ENCODE measurements around the gene ALKBH3.

Gene ALKBH3

DNA sequence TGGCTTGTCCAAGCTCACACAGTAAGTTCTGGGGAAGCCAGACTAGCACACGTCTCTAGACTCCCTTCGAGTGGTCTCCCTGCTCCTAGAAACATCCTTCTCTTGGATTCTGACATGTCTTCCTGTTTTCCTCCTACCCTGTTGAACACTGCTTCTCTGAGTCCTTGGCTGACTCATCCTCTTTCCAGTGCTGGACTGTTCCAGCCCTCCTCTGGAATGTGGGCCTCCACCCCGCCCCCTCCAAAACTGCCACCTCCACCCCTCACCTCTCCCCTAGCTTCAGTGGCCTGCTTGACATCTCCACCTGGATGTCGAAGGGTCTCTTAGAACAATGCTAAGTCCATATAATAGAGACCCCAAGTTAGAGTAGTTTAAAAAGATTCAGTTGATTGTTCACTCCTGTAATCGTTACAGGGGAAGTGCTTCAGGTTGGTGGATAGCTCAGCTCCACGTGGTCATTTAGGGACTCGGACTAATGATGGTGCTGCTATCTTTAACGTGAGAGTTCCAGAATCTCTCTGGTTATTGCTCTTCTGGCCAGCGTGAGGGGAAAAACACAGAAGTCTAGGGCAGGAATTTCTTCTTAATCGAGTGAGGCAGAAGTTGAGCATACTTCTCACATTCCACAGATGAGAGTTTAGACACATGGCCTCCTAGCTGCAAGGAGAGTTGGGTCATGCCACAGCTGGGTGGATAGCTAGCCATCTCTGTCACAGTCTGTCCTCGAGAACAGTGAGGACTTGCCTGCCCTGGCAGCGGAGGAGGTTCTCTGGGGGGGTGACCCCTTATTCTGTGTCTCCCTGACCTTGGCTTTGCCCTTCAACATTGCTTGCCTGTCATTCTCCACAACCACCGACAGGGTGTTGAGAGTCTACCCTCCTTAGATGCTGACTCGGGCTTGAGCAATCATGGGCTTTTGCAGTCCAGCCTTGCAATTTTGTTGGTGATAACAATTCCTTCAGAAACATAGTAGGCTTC is 57.1 kb downstream of the ALKBH3 start:
- H3K36me3 ChIP-seq (ENCODE audit: control insufficient read depth, insufficient read depth, low read length): no peaks in the 10 kb centered on the region
- no peak for DNase-seq (ENCODE audit: extremely low read depth, insufficient read length)
- H3K4me3 ChIP-seq (replicated peaks; ENCODE audit: low read depth, low read length): no peak overlapping the region
- peaks cover 2% of the 10 kb centered on the region for H3K27me3 ChIP-seq (replicated peaks; ENCODE audit: control insufficient read depth, insufficient read depth, low read length)
- TF ChIP-seq, protein P1, sequence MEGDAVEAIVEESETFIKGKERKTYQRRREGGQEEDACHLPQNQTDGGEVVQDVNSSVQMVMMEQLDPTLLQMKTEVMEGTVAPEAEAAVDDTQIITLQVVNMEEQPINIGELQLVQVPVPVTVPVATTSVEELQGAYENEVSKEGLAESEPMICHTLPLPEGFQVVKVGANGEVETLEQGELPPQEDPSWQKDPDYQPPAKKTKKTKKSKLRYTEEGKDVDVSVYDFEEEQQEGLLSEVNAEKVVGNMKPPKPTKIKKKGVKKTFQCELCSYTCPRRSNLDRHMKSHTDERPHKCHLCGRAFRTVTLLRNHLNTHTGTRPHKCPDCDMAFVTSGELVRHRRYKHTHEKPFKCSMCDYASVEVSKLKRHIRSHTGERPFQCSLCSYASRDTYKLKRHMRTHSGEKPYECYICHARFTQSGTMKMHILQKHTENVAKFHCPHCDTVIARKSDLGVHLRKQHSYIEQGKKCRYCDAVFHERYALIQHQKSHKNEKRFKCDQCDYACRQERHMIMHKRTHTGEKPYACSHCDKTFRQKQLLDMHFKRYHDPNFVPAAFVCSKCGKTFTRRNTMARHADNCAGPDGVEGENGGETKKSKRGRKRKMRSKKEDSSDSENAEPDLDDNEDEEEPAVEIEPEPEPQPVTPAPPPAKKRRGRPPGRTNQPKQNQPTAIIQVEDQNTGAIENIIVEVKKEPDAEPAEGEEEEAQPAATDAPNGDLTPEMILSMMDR (IDR thresholded peaks at IDR 0.05; ENCODE audit: insufficient read depth, low read length, poor library complexity, severe bottlenecking): no peak

DNA sequence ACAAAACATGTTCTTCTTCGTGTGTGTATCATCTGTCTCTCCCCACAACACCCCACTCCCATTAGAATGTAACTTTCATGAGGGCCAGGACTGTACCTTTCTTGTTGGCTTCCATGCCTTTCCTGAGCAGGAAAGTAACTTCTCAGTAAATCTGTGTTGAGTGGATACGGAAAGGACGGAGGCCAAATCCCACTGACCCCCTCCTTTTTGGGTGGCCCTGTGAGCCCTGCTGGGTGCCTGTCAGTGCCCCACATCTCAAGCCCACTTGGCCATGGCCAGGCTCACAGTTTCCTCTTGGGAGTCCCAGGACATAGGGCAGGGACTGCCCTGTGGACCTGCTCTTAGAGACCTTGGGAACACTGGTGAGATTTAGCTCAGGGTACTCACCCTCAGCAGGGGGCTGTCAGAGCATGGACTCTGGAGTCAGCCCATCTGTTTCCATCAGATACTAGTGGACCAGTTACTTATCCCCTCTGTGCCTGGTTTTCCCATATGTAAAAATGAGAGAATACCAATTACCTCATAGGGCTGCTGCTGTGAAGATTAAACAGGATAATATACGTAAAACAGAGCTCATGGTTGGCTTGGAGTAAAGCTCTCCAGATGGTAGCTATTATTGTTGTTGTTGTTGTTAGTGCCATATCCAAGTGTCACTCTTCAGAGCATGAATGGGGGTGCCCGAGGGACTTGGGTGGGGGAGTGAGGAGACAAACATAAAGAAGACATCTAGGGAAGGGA is 60.8 kb downstream of the ALKBH3 start:
- DNase-seq (ENCODE audit: extremely low read depth, insufficient read length): no peak
- peaks cover 6% of the 10 kb centered on the region for H3K27me3 ChIP-seq (replicated peaks; ENCODE audit: control insufficient read depth, insufficient read depth, low read length)

DNA sequence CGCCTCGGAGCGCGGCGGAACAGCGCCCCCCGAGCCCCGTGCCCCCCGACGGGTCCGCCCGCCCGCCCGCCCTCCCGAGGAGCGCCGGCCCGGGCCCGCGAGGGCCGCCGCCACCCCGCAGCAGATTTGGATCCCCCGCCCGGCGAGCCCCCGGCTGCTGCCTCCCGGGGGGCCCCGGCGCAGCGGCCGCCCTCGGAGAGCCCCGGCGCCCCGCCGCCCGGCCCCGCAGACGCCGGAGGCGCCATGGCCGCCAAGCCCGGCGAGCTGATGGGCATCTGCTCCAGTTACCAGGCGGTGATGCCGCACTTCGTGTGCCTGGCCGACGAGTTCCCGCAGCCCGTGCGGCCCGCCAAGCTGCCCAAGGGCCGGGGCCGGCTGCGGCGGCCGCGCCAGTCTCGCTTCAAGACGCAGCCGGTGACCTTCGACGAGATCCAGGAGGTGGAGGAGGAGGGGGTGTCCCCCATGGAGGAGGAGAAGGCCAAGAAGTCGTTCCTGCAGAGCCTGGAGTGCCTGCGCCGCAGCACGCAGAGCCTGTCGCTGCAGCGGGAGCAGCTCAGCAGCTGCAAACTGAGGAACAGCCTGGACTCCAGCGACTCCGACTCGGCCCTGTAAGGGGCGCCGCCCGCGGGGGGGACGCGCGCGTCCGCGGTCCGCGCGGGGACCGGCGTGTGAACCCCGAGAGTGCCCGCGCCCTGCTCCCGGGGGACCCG is 62.2 kb downstream of the ALKBH3 start:
- TF ChIP-seq, protein P1 (IDR thresholded peaks at IDR 0.05; ENCODE audit: insufficient read depth, low read length, poor library complexity, severe bottlenecking): no peak
- Histone ChIP-seq H3K36me3 (ENCODE audit: control insufficient read depth, insufficient read depth, low read length) (no peaks in the 10 kb centered on the region), H3K27me3 (replicated peaks; ENCODE audit: control insufficient read depth, insufficient read depth, low read length) (peaks cover 6% of the 10 kb centered on the region), H3K4me3 (replicated peaks; ENCODE audit: low read depth, low read length) (peak overlapping the region; percentile 11; the same call in 1 of the 2 replicates)
- peak; percentile 30 for DNase-seq (ENCODE audit: extremely low read depth, insufficient read length)

More for the DNA sequence above, 60.8 kb downstream of the ALKBH3 start:
- H3K4me3 ChIP-seq (replicated peaks; ENCODE audit: low read depth, low read length): no peak overlapping the region
- H3K36me3 ChIP-seq (ENCODE audit: control insufficient read depth, insufficient read depth, low read length): no peaks in the 10 kb centered on the region
- TF ChIP-seq, protein P1 (IDR thresholded peaks at IDR 0.05; ENCODE audit: insufficient read depth, low read length, poor library complexity, severe bottlenecking): no peak

DNA sequence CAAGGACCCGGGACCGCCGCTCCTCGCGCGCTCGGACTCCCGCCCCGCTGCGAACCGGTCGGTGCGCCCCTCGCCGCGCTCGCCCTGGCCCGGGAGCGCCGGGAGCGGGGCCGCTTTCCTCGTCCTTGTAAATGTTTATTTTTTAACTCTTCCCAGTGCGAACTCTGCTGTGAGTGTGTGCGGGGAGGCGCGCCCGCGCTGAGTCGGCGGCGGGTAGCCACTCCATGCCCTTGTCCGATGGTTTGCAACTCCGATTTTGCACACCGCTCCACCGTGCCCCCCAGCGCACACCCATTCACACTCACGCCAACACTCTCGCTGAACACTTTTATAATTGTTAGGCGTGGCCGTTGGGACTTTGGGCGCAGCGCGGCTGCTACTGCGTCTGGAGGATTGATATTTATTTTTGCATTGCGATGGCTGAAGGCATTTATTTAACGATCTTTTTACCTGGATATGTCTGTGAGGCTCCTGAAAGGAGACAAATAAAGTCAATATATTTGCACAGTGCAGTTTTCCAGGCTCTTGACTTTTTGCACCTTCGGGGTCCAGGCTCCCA is 62.8 kb downstream of the ALKBH3 start:
- DNase-seq (ENCODE audit: extremely low read depth, insufficient read length): no peak
- Histone ChIP-seq H3K27me3 (replicated peaks; ENCODE audit: control insufficient read depth, insufficient read depth, low read length) (peaks cover 6% of the 10 kb centered on the region), H3K36me3 (ENCODE audit: control insufficient read depth, insufficient read depth, low read length) (no peaks in the 10 kb centered on the region), H3K4me3 (replicated peaks; ENCODE audit: low read depth, low read length) (0 out of 2 replicates have a peak overlapping the region, but pooled peaks have one; percentile 5)
- TF ChIP-seq, protein P1 (IDR thresholded peaks at IDR 0.05; ENCODE audit: insufficient read depth, low read length, poor library complexity, severe bottlenecking): no peak
